ENCODE measurements around the gene PAFAH2. TPM values are rescaled to one million over a fixed set of nuclear protein-coding genes. Genes with fewer than 3 reads are reported as not detected.

The PAFAH2 gene
- total and polyA plus RNA-seq, 4 donors = 9.0 to 13.8 (median 10.8) TPM

- H3K27me3 ChIP-seq (ENCODE audit: control insufficient read depth in 4 of 4, insufficient read depth in 4 of 4, low read length in 3 of 4) = no peaks in the 10 kb centered on the region
- H3K4me3 ChIP-seq (ENCODE audit: low read depth in 1 of 3, low read length in 3 of 3) = no peak overlapping the region
- TF ChIP-seq HNF4A (conservative IDR thresholded peaks at IDR 0.05) (no peak), SP1 (IDR thresholded peaks at IDR 0.05) (no peak)
- H3K36me3 ChIP-seq (ENCODE audit: control insufficient read depth in 4 of 4, insufficient read depth in 3 of 4, low read depth in 1 of 4, low read length in 3 of 4) = no peaks in the 10 kb centered on the region
- 43% methylated on average over 3 of the region's 3 CpGs for WGBS
- H3K9ac ChIP-seq (ENCODE audit: low read depth in 1 of 2, low read length in 2 of 2) = no peak overlapping the region
- H3K4me1 ChIP-seq (ENCODE audit: control insufficient read depth in 4 of 4, insufficient read depth in 4 of 4, low read length in 3 of 4) = no peaks in the 10 kb centered on the region
- no peak for DNase-seq (ENCODE audit: low spot score)
- H3K9me3 ChIP-seq (ENCODE audit: control insufficient read depth in 4 of 4, low read length in 3 of 4) = no peaks in the 10 kb centered on the region
- no peak overlapping the region for H3K27ac ChIP-seq (ENCODE audit: low read depth in 1 of 2, low read length in 2 of 2)
Measured at GRCh38 chr1:26027716-26028489, 30.0 kb upstream of the PAFAH2 start.

GRCh38 chr1:26025517-26025916 lies 27.7 kb upstream of the PAFAH2 start:
- H3K9ac ChIP-seq (ENCODE audit: low read depth in 1 of 2, low read length in 2 of 2) = no peak overlapping the region
- no peaks in the 10 kb centered on the region for H3K27me3 ChIP-seq (ENCODE audit: control insufficient read depth in 4 of 4, insufficient read depth in 4 of 4, low read length in 3 of 4)
- no peak for TF ChIP-seq SP1 (IDR thresholded peaks at IDR 0.05)
- TF ChIP-seq REST (IDR thresholded peaks at IDR 0.05) = no peak
- TF ChIP-seq RAD21 (IDR thresholded peaks at IDR 0.05) = no peak
- no peak for TF ChIP-seq HNF4A (conservative IDR thresholded peaks at IDR 0.05)
- no peak for TF ChIP-seq ZBTB33 (IDR thresholded peaks at IDR 0.05)
- TF ChIP-seq YY1 (IDR thresholded peaks at IDR 0.05) = no peak
- TF ChIP-seq NR2F2 (IDR thresholded peaks at IDR 0.05) = no peak
- TF ChIP-seq EGR1 (IDR thresholded peaks at IDR 0.05; ENCODE audit: low read depth in 2 of 2) = no peak
- TF ChIP-seq GABPA (IDR thresholded peaks at IDR 0.05 in 1 of 2, conservative IDR thresholded peaks at IDR 0.05 in 1 of 2) = no peak
- no peak for TF ChIP-seq JUND (IDR thresholded peaks at IDR 0.05)
- TF ChIP-seq ATF3 (IDR thresholded peaks at IDR 0.05) = no peak
- TF ChIP-seq, protein P1, sequence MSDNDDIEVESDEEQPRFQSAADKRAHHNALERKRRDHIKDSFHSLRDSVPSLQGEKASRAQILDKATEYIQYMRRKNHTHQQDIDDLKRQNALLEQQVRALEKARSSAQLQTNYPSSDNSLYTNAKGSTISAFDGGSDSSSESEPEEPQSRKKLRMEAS (IDR thresholded peaks at IDR 0.05) = no peak
- TF ChIP-seq, protein P2, sequence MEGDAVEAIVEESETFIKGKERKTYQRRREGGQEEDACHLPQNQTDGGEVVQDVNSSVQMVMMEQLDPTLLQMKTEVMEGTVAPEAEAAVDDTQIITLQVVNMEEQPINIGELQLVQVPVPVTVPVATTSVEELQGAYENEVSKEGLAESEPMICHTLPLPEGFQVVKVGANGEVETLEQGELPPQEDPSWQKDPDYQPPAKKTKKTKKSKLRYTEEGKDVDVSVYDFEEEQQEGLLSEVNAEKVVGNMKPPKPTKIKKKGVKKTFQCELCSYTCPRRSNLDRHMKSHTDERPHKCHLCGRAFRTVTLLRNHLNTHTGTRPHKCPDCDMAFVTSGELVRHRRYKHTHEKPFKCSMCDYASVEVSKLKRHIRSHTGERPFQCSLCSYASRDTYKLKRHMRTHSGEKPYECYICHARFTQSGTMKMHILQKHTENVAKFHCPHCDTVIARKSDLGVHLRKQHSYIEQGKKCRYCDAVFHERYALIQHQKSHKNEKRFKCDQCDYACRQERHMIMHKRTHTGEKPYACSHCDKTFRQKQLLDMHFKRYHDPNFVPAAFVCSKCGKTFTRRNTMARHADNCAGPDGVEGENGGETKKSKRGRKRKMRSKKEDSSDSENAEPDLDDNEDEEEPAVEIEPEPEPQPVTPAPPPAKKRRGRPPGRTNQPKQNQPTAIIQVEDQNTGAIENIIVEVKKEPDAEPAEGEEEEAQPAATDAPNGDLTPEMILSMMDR (IDR thresholded peaks at IDR 0.05; ENCODE audit: low read depth, low read length, missing input control) = no peak
- TF ChIP-seq HNF4G (IDR thresholded peaks at IDR 0.05) = no peak
- no peak for TF ChIP-seq RXRA (IDR thresholded peaks at IDR 0.05)
- H3K4me3 ChIP-seq (ENCODE audit: low read depth in 1 of 3, low read length in 3 of 3) = no peak overlapping the region
- DNase-seq (ENCODE audit: low spot score) = no peak
- no peaks in the 10 kb centered on the region for H3K36me3 ChIP-seq (ENCODE audit: control insufficient read depth in 4 of 4, insufficient read depth in 3 of 4, low read depth in 1 of 4, low read length in 3 of 4)
- 80% methylated on average over 5 of the region's 5 CpGs for WGBS
- H3K9me3 ChIP-seq (ENCODE audit: control insufficient read depth in 4 of 4, low read length in 3 of 4) = no peaks in the 10 kb centered on the region
- H3K27ac ChIP-seq (ENCODE audit: low read depth in 1 of 2, low read length in 2 of 2) = no peak overlapping the region
- H3K4me1 ChIP-seq (ENCODE audit: control insufficient read depth in 4 of 4, insufficient read depth in 4 of 4, low read length in 3 of 4) = peaks cover 0 to 2% (median 0%) of the 10 kb centered on the region in 4 donors

All from liver (tissue), 9 donors.